Stimulated activated naive CD8-positive, alpha-beta T cell treated with anti-CD3 and anti-CD28 coated beads, Interleukin-15, Interleukin-2, amounts not matched to agents 100 U/mL and 50 U/mL, for 24 hours (primary cell): ENCODE data around the gene ACADS.
"Not testable (repeated sequence)": the region's sequence is repeated elsewhere in the genome, so short reads cannot be mapped to it uniquely, and the experiment has no call there.

Source experiments
- ATAC-seq: fragments of 150-1000 bp; cut with Tn5 transposase; one replicate; pipeline ENCODE4 v1.10.0; 2021
- DNase-seq: peaks from one replicate; pipeline ENCODE4 v3.0.0; 2021

Gene ACADS

DNA sequence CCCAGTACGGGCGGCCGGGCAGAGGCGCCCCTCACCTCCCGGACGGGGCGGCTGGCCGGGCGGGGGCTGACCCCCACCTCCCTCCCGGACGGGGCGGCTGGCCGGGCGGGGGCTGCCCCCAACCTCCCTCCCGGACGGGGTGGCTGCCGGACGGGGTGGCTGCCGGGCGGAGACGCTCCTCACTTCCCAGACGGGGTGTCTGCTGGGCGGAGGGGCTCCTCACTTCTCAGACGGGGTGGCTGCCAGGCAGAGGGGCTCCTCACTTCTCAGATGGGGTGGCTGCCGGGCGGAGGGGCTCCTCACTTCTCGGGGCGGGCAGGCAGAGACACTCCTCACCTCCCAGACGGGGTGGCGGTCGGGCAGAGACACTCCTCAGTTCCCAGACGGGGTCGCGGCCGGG is 6.6 kb downstream of the ACADS start:
- not testable (repeated sequence) for DNase-seq

DNA sequence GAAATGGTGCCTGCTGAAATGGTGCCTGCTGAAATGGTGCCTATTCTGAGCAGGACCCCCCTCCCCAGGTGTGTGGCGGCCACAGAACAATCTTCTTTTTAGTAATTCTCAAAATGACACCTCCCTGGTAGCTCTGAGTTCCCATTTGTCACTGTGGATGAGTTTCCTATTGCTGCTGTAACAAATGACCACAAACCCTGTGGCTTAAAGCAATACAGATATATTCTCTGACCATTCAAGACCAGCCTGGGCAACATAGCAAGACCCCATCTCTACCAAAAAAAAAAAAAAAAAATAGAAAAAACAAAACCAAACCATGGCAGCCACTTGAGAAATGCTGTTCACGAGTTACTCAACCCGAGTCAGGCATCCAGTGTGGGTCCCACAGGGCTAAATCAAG is 7.9 kb downstream of the ACADS start:
- ATAC-seq, result no peak
- no peak for DNase-seq

More for the DNA sequence above, 6.6 kb downstream of the ACADS start:
- not testable (repeated sequence) for ATAC-seq

DNA sequence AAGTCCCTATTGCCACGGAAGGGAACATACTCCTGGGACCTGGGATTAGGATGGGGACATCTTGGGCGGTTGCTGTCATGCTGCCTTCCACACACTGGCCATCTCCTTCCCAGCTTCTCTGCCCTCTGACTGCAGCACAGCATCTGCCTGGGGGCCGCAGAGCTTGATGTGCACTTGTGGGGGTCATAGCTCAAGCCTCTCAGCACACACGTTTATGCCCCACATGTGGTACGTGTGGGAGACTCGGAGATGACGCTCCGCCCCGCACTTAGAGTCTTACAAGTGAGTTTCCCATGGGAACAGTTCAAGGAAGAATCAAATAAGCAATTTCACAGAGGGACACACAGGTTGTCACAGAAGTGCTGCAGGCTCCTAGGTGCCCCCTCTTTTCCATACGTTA is 8.6 kb downstream of the ACADS start:
- no peak for ATAC-seq

DNA sequence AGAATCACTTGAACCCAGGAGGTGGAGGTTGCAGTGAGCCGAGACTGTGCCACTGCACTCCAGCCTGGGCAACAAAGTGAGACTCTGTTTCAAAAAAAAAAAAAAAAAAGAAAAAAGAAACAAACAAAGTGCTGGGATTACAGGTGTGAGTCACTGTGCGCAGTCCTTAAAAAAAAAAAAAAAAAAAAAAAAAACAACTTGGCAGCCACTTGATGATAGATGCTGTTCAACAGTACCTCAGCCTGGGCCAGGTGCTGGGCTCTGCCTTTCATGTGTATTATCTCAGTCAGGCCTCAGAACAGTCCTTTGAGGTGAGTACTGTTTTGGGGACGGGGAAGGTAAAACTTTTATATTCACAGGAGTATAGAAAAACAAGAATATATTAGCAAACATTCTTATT is 9.6 kb downstream of the ACADS start:
- no peak for ATAC-seq
- no peak for DNase-seq

More for the DNA sequence above, 8.6 kb downstream of the ACADS start:
- DNase-seq, result no peak

DNA sequence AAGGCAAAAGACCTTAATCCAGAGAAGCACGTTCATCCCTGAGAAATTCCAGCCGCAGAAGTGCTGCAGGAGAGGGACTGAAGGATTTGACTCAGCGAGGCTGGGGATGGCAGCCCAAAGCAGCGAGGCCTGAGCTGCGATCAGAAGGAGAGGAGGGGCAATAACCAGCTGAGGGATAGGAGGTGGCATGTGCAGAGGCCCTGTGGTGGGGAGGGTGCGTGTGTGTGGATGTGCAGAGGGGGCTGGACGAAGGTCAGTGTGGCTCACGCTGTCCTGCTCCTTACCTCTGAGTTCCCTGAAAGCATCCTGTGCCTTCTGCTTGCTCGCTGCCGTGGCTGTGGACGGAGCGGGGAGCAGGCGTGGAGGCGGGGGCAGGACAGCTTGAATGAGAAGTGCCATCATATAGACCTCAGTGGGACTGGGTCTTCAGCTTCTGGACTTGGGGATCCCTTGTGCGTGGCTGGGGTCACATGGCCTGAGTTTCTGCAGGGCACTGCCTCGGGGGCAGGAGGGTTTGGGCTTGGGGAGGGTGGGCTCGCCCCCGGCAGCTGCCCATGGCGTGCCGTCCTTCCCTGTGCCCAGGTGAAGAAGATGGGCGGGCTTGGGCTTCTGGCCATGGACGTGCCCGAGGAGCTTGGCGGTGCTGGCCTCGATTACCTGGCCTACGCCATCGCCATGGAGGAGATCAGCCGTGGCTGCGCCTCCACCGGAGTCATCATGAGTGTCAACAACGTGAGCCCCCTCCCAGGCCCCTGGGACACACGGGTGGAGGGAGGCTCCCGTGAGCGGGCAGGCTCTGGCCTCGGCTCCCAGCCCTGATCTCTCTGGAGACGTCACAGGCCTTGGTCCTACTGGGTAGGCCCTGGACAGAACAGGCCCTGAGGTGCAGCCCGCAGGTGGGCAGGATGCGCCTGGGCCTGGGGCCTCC is 11.0 kb downstream of the ACADS start:
- ATAC-seq, result no peak

DNA sequence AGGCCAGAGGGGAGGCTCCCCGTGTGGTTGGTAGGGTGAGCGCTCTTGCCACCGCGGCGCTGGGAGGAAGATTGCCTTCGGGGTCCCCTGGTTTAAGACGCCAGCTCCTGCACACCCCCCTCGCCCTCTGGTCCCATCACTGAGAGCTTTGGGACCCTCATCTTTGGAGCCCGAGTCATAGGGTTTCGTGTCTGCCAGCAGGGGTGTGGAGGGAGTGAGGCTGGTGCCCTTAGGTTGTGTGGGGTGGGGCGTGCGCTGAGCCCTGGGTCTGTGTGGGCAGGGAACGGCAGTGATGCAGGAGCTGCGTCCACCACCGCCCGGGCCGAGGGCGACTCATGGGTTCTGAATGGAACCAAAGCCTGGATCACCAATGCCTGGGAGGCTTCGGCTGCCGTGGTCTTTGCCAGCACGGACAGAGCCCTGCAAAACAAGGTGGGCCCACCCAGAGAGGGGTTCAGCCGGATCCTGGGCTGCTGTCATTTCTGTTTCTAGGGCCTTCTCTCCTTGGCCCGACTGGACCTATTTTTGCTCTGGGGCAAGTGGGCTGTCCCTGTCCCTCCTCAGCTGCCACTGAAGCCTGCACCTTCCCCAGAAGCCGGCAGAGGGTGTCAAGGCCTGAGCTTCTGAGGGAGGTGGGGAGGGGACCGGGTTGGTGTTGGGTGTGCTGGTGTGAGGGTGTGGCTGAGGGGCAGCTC is 12.1 kb downstream of the ACADS start:
- no peak for DNase-seq

More for the DNA sequence above, 11.0 kb downstream of the ACADS start:
- no peak for DNase-seq

DNA sequence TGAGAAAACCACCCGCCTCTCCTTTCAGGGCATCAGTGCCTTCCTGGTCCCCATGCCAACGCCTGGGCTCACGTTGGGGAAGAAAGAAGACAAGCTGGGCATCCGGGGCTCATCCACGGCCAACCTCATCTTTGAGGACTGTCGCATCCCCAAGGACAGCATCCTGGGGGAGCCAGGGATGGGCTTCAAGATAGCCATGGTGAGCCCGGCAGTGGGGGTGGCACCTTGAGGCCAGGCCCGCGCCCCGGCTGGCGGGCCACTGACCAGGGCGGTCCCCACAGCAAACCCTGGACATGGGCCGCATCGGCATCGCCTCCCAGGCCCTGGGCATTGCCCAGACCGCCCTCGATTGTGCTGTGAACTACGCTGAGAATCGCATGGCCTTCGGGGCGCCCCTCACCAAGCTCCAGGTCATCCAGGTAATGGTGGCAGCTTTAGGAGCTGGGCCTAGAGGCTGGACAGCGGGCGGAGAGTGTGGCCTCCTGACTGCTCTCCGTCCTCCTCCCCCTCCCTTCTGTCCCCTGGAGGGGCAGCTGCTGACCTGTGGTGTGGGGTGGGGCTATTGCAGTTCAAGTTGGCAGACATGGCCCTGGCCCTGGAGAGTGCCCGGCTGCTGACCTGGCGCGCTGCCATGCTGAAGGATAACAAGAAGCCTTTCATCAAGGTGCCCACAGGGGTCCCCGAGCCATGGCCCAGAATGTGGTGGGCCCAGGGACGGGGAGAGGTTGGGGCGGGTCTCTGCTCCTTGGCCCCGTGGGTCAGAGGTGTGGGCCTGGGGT is 12.8 kb downstream of the ACADS start:
- DNase-seq, result no peak
- ATAC-seq, result no peak

More for the DNA sequence above, 12.1 kb downstream of the ACADS start:
- ATAC-seq, result no peak

DNA sequence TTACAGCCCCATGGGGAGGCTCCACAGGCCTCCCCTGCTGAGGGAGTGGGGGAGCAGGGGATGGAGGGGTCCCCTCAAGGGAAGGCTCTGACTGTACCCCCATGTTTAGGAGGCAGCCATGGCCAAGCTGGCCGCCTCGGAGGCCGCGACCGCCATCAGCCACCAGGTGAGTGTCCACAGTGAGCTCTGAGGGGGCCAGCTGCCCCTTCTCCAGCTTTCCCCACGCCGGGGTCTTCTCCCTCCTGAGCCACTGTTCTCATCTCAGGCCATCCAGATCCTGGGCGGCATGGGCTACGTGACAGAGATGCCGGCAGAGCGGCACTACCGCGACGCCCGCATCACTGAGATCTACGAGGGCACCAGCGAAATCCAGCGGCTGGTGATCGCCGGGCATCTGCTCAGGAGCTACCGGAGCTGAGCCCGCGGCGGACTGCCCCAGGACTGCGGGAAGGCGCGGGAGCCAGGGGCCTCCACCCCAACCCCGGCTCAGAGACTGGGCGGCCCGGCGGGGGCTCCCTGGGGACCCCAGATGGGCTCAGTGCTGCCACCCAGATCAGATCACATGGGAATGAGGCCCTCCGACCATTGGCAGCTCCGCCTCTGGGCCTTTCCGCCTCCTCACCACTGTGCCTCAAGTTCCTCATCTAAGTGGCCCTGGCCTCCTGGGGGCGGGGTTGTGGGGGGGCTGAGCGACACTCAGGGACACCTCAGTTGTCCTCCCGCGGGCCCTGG is 13.6 kb downstream of the ACADS start:
- no peak for DNase-seq
- no peak for ATAC-seq

DNA sequence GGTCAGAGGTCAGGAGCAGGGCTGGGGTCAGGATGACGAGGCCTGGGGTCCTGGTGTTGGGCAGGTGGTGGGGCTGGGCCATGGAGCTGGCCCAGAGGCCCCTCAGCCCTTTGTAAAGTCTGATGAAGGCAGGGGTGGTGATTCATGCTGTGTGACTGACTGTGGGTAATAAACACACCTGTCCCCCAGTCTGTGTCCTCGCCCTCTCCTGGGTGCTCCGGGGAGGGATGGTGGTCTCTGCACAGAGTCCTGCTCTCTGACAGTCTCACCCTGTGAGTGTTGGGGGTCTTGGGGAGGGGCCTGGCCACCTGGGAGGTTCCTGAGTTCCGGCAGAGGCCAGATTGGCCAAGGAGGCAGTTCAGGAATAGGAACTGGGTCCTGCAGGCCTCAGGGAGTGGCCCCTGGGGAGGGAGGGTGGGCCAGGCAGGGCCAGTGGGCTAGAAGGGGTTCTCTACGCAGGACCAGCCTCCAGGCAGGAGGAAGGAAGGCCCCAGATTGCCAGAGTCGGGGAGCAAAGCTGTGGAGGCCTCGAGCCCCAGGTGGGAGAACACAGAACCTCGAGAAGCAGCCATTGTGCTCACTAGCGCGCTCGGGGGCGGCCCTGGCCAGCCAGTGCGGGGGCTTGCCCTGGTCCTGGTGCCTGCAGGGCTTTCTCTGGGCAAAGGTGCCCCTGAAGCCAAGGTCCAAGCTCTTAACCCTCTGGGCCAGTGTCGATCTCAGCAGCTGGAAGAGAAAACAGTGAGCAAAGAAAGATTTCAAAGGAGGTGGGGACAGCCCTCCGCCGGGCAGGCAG is 14.4 kb downstream of the ACADS start:
- ATAC-seq, result no peak

DNA sequence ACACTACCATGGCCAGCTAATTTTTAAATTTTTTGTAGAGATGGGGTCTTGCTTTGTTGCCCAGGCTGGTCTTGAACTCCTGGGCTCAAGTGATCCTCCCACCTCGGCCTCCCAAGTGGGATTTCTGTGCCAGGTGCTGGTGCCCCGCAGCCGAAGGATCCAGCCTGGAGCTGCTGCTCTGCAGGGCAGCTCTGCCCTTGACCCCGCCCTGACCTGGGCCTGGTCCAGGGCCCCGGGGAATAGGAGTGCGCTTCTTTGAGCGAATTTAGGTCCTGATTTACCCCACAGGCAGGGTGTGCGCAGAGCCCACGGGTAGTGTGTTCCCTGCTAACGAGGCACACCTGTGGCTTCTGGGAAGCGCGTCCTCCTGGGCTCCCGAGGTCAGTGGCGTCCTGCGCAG is 15.2 kb downstream of the ACADS start:
- DNase-seq, result no peak
- no peak for ATAC-seq

More for the DNA sequence above, 14.4 kb downstream of the ACADS start:
- no peak for DNase-seq

DNA sequence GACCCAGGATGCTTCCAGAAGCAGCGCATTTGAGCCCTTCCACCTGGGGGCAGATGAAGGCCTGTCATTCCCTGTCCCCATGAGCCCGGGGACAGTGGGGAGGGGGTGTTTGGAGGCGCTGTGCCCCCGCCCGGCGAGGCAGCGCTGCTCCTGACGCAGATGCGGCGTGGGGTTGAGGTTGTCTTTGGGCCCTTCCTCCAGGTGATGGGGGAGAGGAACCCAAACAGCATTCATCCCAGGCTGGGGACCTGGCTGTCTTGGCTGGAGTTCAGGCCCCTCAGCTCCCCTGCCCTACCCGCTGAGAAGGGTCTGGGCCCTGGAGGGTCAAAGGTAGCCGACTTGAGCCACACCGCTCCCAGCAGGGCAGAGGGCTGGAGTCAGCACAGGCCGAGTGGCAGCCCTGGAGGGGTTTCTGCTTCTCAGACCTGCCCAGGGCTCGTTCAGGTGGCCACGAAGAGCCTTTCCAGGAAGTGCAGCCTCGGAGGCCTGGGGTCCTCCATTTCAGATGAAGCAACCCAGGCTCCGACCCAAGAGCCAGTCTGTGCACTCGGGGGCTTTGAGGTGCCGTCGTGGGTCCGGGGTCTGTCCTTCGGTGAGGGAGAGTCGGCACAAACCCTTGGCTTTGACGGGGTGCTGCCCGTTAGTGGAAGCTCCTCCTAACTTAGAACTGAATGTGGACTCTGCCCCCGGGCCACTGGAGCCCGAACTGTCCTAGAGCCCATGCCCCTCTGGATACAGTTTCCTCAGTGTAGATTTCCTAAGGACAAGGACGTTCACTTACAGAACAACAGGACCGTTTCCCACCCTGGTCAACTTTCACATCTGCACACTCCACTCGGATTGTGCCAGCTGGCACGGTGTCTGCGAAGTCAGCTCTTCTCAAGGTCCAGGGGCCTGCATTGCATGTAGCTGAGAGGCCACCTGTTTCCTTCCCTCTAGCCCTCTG is 16.1 kb downstream of the ACADS start:
- no peak for ATAC-seq
- no peak for DNase-seq

DNA sequence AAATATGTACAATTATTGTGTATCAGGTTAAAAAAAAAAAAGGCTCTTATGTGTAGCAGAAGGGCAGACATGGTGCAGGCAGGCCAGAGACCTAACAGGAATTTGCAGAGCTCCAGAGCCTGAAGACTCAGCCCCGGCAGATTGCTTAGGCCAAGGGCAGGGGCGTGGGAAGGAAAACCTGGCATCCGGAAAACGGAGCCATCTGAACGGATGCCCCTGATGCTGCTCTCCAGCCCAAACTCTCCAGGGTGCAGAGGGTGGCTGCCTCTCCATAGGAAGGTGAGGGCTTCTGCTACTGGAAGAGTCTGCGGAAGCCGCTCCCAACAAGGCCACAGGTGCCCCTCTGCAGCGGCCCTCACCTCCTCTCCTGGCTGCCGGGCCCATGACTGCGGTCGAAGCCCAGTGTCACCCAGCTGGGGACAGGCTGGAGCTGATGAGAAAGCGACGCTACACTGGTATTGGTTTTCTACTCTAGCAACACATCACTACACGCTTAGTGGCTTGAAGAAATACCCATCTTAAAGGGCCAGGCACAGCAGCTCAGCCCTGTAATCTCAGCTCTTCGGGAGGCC is 19.4 kb downstream of the ACADS start:
- ATAC-seq (no peak), DNase-seq (no peak)

DNA sequence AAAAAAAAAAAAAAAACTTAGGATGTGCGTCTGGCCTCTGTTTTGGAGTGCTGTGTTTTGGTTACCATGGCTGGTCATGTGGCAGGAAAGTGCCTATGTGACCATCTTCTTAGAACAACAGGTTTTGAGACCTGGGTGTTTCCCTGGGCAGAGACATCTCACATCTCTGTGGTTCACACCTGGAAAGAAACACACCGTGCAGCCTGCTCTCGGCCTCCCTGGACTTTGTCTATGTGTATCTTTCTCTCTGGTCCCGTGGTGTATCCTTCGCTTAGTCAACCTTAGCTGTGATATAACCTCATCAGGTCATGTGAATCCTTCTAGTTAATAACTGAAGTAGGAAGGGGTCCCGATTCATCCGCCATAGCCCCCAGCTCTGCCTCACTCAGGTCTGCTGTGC is 22.6 kb downstream of the ACADS start:
- DNase-seq, result no peak
- ATAC-seq, result no peak

DNA sequence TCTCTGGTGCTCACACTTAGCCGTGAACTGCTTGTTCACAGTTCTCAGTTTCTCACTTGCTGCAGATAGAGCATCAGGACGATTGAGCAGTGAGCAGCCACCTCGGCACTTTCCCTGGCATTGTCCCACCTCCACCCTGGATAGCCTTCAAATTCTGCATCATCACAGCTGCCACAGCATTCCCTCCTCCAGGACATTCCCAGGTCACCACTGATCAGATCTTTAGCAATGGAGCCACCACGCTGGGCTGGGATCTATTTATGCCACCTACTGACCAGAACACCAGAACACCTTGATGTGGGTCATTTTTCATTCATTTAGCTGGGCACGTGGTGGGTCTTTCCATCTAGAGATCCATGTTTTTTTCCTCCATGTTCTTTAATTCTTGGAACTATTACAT is 23.6 kb downstream of the ACADS start:
- no peak for DNase-seq
- ATAC-seq, result no peak

DNA sequence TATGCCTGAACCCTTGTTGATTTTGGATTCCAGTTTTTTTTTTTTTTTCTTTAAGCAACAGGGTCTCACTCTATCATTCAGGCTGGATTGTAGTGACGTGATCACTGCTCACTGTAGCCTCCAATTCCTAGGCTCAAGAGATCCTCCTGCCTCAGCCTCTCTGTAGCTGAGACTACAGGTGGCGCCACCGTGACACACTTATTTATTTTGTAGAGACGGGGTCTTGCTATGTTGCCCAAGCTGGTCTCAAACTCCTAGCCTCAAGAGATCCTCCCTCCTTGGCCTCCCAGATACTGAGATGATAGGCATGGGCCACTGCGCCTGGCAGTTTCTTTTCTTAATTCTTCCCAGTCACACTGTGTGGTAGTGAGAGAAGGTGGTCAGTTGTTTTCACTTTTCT is 25.2 kb downstream of the ACADS start:
- ATAC-seq (no peak), DNase-seq (no peak)

DNA sequence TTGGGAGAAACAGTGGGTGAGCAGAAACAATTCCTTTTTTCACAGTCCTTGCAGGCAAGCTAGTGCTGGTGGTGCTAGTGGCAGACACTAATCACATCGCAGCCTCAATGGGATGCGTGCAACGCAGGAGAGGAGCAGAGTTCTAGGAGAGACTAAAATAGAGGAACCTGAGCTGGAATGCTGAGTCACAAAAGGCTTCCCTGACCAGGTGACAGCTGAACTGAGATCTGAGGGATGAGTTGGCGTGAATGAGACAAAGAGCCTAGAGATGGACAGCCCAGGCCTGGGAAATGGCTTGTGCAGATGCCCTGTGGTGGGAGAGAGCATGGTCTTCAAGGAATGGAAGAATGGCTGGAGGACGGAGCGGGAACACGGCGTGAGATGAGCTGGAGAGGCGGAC is 25.8 kb downstream of the ACADS start:
- ATAC-seq (no peak), DNase-seq (no peak)

DNA sequence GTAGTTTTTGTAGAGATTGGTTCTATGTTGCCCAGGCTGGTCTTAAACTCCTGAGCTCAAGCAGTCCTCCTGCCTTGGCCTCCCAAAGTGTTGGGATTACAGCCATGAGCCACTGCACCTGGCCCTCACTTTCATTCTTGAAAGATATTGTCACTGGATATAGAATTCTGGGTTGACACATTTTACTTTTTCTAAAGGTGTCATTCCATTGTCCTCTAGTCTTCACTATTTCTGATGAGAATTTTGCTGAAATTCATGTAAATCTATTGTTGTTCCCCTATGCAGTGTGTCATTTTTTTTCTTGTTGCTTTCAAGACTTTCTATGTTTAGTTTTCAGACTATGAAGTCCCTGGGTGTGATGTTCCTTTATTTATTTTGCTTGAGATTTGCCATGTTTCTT is 29.2 kb downstream of the ACADS start:
- no peak for ATAC-seq
- DNase-seq, result no peak

DNA sequence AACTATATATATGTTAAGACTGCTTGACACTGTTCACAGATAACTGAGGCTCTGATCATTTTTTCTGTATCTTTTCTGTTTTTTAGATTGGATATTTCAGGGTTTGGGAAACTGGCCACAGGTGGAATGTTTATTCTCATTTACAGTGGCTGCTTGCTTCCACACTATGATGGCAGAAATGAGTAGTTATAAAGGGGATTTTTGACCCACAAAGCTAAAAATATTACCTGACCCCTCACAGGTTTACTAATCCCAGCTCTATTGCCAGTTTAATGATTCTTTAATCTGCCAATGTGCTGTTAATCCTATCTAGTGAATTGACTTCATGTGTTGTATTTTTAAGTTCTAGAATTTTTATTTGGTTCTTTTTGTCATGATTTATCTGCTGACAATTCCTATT is 29.6 kb downstream of the ACADS start:
- DNase-seq, result no peak
- ATAC-seq, result no peak

DNA sequence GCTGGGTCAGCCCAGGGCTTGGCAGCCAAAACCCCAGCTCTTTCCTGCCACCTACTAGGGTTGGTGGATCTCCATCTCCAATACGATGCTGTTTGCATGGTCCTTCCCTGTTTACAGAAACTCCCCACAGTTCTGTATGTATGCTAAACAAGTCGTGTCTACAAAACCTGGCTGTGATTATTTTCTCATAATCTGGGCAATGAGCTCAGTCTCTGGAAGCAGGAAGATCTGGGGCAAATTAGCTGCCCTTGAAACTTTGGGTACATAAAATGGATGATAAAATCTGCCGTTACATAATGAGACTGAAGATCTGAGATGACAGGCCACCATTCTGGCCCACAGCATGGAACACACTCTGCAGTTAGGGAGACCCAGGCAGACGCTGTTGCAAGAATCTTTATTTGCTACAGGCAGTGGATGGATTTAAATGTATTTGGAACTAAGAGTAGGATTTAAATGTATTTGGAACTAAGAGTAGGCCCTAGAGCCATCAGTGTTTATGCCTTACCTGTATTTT is 31.7 kb downstream of the ACADS start:
- ATAC-seq (no peak), DNase-seq (no peak)
